ENCODE data around the gene ALS2CL.

Gene ALS2CL

DNA sequence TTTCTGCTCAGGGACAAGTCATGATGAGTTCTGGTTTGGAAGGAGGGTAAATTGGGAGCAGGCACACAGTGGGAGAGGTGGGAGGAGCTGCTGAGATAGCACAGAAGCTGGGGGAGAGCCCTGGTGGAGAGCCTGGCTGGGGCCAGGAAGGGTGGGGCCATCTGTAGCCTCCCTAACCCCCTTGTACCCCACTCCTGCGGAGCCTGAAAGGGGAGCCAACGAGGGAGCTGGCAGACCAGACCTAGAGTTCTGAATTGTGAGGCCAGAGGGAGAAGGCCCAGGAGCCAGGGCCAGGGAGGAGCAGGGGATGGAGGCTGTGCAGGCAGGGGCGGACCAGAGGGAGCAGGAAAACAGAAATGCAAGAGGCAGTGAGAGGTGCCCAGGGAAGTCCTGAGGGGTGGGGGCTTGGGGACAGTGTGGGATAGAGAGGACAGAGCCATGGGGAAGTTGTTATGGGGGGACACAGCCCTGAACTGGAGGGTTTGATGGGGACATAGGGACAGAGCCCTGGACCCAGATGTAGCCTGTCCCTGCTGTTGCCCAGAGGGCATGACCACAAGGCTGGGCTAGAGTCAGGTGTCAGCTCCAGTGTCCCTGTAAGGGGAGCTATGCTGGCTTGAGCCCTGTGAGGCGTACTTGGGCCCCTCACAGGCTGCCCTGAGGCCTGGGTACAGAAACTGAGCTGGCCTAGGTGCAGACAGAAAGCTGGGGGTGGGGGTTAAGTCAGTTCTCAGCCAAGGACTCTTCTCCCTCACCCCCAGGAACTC, 8.9 kb upstream of the ALS2CL start:
- DNase-seq = no peak

DNA sequence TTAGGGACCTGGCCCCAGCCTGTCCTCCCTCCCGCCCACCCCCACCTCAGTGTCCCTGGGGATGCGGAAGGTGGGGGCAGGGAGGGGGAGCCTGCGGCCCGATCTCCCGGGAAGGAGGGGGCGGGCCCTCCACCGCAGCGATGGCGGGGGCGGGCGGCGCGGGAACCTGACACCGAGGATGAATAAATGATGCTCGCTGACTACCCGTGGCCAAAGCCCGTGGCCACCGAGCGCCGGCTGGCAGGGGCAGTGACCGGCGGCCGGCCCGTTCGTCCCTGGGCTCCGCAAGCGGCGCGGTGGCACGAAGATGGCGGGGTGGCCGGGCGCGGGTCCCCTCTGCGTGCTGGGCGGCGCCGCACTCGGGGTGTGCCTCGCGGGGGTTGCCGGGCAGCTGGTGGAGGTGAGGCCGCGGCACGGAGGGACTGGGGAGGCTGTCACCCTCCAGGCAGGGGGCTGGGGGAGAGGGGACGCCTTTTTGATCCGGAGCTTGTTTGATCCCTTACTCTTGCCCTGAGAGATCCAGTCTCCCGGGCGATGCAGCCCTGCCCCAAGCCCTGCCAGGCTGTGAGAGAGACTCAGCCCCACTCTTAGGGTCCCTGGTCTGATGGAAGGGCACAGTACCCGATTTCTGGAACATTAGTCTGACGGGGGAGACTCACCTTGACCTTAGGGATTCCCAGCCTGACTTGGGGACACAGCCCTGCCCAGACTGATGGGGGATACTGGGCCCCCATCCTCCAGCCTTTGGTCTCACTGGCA, 7.9 kb upstream of the ALS2CL start, which contains the start of gene TMIE:
Gene TMIE (plus strand): TSS at position 212 of the 759 bp plus-strand sequence. CDS start 96 bp downstream, at position 308.
- DNase-seq = peak; percentile 41

DNA sequence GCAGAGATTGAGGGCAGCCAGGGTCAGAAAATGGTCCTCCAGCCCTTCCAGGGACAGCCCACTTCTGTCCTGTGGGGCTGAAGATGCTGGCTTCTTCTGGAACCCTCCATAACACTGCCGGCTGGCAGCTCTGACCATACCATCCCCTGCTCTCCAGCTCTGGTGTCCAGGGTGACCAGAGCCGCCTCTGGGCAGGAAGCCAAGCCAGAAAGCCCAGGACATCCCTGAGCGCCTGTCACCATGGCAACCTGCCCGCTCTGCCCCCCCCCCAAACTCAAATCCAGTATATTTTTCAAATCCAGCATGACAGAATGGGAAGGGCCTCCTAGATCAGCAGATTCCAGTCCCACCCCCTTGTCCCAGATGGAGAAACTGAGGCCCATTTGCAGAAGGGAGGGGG, 7.3 kb upstream of the ALS2CL start:
- peak; percentile 79 for DNase-seq

DNA sequence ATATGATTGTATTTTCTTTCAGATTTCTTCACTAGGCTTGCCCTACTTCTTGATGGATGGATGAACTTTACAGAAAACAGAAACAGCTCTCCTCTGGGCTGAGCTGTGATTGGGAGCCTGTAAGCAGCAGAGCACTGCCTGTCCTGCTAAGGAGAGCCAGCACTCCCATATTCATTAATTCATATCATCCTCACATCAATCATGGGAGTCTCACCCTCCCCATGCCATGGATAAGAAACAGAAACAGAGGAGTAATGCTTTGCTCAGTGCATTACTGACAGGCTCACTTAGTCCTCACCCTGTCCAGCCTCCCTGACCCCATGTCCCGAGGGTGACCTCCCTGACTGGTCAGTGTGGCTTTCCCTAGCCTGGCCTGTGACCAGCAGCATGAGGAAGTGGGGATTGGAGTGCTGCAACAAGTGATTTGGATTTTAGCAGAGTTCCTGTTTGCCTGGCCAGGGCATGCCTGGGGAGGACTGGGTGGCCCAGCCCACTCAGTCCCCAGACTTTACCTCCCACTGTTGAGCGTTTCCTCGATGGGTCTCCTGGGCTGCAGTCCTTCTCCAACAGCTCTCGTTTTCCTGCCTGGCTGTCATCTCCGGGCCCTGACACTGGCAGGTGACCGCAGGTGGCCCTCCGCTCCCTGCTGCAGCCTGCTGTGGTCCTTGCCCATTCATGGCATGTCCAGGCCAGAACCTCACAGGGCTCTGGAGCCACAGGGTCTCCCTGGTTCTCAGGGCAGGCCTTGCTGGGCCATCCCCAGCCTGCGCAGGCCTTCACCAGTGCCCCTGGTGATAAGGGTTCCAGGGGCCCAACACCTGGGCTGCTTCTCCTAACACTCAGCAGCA, 6.4 kb upstream of the ALS2CL start:
- peak; percentile 10 for DNase-seq

DNA sequence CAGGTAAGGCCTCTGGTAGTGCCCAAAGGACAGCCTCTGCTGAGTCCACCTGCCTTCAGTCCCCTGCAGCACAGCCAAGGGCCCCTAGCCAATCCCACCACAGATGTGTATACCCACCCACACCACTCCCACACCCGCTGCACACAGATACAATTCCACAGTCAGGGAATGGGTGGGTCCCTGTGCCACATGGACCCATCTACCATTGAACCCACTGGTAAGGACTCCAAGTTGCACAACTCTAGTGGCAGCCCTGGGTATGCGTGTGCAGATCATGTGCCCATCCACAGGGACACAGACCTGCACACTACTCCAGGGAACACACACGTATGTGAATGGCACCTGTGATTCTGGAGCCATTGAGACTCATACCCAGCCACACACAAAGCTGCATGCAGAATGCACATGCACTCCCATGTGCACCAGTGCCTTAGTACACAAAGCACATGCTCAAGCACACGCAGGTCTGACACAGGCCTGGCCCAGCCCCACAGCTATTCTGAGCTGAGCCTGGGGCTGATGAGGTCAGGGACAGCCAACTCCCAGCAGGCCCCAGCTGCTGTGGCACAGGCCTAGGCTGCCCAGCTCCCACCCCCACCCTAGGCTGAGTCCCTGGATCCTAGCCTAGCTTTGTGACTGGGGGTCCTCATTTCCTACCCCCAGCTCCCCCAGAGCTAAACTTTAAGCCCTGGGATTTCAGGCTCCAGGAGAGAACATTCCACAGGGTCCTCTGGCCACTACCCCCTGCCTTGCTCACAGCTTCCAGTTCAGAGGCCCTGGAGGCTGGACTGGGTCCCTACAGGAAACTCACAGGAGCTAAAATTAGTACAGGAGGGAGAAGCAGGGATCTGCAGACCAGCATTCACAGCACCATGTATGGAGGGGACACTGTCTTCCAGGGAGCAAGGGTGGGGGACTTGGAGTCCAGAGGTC, 2.7 kb upstream of the ALS2CL start:
- no peak for DNase-seq

DNA sequence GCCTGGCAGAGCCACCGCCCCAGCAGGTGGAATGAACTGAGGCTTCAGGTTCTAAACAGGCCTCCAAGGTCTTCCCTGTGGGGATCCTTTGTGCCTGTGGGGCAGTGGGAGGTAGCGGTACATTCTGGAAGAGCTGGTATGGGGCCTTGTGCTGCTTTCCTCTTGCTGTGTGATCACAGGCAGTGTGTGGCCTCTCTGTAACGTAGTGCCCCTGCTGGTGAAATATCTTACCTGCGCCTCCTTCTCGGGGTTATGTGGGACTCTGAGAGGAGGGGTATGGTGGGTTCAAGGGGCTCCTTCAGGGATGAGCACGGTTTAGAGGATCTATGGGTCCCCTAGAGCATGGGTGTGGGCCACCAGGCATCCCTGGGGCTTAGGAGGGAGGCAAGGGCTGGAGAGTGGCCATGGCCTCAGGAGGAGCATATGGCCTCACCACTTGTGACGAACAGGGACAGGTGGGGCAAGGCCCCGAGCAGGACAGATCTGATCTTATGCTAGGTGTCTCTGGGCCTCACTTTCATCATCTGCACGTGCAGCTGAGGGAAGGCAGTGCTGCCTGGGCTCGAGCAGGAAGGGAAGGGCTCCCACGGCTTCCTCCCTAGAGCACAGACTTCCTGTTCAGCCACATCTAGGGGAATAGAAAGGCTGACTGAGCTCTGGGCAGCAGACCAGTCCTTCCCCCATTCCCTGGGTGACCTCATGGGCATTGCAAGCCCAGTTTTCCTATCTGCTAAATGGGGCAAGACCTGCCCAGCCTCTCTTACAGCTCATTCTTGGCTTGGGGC, 1.9 kb upstream of the ALS2CL start:
- DNase-seq = peak; percentile 47

DNA sequence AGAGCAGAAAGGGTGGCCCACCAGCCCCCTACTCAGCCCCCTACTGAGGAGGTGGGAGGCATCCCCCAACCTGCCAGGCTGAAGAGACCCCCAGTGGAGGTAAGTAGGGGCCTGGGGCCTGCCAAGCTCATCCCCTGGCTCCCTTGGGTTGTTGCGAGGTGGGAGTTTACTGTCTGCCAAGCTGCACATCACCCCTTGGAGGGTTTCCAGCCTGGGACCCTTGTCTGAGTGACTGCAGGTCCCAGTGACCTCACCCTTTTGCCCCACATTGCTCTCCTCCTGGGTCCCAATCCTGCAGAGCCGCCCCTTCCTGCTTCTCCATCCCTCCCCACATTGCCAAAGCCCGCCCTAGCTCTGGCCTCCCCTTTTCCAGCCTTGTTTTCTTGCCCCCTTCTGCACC, 1.0 kb upstream of the ALS2CL start:
- DNase-seq = no peak

DNA sequence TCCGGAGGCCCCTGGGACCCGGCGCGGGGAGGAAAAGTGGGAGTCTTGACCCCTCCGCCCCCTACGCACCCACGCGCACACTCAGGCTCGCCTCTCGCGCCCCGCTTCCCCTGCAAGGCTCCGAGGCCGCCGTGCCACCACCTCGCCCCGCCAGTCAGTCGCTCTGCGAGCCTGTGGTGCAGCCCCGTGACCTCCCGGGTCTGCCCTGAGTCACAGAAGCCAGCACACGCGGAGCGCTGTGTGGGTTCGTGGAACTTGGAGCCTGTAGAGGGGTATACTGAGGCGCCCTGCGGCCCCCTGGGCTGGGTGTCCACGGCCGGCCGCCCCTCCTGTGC, 380 bp upstream of the ALS2CL start:
- DNase-seq = no peak

DNA sequence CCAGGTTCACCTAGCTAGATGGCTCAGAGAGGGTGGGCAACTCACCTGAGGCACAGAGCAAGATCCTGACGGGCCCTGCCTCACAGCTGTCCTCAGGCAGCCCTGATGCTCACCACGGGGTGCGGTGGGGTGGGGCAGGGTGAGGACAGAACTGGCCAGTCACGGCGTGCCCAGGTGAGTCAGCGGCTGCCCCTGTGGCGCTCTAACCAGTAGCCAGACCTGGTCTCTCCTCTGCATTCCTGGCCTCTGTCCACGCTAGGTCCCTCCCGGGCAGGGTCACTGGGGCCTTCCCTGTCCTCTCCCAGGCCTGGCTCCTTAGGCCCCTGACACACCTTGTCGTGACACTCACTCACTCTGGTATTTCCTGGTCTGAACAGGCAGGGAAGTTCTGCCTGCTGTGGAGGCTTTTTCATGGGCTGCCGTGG, 901 bp downstream of the ALS2CL start:
- DNase-seq = no peak

DNA sequence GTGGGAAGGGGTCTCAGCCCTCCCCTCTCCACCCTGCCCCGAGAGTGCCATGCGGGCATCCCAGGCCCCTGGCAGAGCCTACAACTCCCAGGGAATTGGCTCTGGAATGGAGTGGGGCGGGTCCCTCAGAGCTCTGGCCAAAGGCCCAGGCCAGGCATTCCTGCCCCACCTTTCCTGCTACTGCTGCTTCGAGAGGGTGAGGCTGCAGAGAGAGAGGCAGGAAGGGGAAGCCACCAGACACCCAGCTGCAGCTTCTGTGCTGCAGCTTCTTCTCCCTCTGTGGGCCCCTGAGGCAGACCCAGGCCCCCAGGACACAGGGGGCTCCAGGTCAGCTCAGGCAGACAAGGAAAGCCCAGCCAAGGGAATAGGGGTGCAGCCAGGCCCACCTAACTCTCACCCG, 2.7 kb downstream of the ALS2CL start:
- DNase-seq = no peak

DNA sequence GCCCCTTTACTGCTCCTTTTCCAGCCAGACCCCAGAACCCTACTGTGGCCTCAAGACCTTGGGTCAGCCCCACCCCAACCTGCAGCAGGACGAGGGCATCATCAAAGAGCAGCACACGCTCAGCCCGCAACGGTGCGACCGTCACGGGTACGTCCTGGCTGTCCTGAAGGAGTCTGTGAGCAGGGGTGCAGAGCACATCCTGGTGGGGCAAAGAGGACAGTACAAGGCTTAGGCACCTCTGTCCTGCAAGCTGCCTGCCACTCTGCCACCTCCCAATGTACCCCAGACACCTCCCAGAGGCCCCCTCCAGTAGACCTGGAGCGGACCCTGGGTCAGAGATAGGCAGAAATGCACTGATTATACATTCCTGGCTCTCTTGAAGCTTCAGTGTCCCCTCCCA, 8.0 kb downstream of the ALS2CL start:
- no peak for DNase-seq

DNA sequence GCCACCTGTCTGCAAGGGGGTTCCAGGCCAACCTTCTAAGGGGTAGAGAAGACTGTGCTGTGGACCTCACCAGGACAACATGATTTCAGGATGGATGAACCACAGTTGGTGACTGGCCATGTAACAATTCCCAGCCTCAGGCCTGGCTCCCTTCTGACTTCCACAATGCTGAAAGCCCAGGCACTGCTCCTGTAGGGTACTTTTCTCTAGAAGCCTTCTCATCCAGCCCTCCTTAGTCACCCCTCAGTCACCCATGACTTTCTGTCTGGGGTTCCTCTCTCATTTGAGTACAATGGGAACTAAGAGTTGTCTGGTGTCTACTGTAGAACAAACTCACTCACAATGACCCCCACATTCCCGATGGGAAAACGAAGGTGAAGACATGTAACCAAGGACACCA, 8.6 kb downstream of the ALS2CL start:
- DNase-seq = no peak

DNA sequence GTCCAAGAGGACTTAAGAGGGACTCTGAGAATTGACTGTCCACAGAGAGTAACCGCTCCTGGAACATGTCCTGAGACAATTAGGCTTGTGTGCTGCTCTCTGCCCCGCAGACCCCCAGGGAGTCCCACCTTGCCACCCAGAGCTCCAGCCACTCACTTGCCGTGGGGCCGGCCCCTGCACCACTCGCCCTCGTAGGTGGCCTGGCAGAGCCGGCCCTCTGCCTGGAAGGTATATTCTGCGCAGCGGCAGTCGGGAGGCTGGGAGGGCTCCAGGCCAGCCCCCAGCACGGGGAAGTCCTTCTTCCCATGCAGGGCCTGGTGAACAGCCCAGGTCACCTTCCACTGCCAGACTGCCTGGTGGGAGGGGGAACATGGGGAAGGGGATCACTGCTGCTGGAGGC, 10.5 kb downstream of the ALS2CL start:
- DNase-seq = no peak

DNA sequence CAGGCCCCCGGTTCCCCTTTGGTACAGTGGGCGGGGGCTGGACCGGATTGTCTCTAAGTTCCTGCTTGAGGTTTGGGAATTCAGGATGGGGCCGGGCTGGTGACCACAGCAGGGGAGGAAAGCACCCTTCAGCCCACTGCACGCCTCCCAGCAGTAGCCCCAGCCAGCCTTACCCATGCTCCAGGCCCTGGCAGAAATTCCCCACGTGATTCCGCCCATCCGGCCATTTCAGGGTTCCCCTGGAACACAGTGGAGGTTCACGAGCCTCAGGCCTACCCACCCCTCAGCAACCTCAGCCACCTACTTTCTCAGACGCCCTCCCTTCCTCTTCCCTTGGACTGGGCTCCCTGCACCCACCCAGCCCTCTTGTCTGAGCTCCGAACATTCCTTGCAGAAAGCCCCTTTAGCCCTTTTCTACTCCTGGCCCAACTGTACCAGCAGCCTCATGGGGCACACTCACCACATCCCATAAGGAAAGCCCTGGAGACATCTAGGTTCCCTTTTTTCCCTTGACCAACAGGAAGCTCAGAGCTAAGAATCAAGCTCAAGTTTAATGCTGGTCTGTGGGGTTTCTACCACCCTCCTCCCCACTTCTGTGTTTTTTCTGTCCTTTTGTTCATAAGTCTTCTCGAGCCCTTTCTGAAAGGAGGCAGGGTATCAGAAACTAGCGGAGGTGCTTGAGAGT, 11.5 kb downstream of the ALS2CL start:
- no peak for DNase-seq

DNA sequence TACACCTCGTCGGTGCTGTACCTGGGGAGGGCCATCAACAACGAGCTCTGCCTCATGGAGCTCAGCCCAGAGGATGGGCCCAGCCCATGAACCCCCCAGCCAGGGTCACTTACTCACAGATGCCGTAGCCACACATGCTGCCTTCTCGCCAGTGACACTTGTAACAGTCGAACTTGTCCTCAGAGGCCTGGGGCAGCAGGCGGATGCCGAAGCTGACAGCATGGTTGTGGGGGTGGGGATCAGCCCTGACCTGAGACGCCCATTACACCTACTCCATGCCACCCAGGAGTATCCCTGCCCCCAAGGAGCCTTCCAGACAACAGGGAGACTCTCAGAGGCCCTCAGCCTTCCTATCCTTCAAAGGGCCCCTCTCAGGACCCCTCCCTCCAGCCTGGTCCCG, 12.1 kb downstream of the ALS2CL start:
- no peak for DNase-seq

DNA sequence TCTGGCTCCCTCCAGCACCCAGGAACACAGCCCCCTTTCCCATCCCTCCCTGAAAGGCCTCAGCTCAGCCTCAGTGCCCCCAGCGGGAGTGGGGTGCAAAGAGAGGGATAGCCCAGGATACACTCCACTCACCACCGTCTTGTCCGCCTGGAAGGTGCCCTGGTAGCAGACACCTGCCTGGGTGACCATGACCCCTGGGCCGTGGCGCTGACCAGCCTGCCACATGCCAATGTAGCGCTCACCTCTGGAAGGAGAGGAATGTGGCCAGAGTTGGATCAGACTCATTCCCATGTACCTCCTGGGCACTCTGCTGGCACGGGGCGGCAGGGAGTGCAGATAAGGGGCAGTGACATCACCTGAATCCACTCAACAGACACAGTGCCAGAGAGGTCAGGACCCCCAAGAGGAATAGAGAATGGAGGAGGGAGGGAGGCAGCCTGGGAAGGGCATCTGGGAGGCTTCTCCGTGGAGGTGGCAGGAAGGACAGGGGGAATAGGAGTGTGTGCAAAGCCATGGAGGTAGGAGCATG, 13.1 kb downstream of the ALS2CL start:
- DNase-seq = no peak

DNA sequence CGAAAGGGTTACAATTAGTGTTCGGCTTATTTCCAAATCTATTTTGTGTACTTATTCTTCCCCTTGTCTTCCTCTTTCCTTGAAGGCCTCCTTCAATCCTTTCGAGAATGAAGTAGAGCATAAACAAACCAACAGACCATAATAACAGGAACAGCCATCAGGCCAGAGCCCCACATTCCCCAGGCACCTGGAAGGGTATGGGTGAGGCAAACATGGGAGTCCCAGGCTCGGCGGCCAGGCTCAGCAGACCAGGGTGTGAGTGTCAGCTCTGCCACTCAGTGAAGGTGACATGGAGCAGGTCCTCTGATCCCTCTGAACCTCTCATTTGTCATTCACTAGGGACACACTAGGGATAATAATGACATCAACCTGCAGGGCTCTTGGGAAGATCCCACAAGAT, 13.8 kb downstream of the ALS2CL start:
- DNase-seq = no peak

DNA sequence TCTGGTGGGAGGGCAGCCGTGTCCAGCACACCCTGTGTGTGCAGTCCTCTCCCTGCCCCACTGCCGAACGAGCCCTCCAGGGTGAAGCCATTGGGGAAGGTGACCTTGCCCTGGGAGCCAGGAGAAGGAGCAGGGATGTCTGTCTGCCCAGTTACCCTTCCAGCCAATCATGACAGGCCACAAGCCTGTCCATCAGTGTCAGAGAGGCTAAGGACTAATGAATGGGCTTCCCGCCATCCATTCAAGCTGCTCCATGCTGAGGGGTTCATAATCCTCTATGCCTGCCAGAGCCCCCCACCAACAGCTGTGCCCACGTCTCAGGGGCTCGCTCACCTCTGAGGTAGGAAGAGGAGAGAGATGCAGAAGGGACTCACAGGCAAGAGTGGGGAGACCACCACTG, 15.2 kb downstream of the ALS2CL start:
- DNase-seq = no peak

DNA sequence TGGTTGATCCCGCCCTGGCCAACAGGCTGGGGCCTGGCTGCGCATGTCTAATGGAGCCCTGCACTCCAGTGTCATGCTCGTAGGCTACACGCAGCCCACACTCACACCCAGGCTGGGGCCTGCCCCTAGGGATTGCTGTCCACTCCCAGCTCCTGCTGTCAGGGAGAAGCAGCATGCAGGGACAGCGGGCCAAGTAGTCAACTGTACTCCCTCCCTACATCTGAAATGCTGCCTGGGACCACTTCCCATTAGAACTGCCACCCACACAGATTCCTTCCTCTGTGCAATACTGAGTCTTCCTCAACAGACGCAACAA, 16.1 kb downstream of the ALS2CL start:
- no peak for DNase-seq

DNA sequence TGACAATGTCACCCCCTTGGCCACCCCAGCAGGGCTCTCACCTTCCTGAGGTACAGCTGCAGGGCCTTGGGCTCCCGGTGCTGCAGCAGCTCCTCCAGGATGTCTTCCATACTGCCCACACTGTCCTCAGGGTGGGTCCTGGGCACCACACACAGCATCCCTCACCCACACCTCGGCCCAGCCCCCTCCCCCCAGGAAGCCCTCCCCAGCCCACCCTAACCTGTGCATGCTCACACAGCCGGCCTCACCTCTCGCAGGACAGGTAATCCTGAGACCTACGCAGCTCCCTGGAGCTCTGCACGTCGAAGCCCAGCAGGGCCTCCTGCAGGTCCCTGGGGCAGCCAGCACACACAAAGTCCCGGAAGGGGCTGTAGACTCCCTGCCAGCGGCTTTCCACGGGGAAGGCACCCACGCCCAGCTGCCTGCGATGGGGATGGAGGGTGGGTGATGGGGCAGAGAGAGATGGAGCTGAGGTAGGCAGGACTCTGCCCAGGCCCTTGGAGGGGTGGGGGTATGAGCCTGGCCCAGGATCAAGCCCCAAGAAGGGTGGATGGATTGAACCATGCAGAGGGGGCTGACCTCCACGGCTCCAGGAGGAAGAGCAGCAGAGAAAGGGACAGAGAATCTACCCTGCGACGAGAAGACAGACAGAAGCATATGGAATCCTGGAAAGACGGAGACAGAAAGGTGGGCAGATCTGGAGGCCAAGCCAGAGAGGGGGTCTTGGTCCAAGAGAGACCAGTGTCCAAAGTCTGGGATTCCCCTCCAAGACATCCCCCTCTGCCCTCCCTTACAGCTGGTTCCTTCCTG, 16.7 kb downstream of the ALS2CL start:
- no peak for DNase-seq
